ENCODE results near the gene NR1D2. TPM values are rescaled to one million over a fixed set of nuclear protein-coding genes. Genes with fewer than 3 reads are reported as not detected.

Gene NR1D2
- polyA plus RNA-seq, 2 of the 4 experiments (the other 2 are of a cell fraction): 7.2 to 18.6 TPM

DNA sequence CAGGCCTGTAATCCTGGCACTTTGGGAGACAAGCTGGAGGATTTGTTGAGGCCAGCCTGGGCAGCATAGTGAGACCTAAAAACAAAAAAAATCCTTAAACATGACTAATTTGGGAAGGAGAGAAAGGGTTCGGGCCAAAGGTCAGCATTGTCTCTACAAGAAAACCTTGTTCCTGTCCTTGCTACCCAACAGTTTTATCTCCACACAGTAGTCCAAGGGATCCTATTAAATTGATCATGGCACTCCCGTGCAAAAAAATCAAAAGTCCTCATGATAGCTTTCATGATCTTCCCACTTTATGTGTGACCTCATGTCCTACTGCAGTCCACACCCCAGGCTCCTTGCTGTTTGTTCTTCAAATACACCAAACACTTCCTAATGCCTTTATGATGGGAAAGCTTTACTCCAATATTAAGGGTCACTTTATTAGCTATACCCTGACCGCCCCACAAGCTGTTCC, 24.0 kb upstream of the NR1D2 start:
- Histone ChIP-seq H3K4me3 (no peak overlapping the region), H3K4me2 (peak overlapping the region; percentile 98; the same call in 1 of the 3 replicates), H3K9me3 (no peaks in the 10 kb centered on the region), H3K4me1 (peaks cover 24% of the 10 kb centered on the region), H3K27ac (no peak overlapping the region)
- ChIA-PET POLR2A (interaction anchor here (0.5 to 0.6 kb wide), 2 partner anchors 15 to 1593 kb away, joined by 4 to 5 read pairs; no protein-coding TSS in a partner anchor), CTCF (no interaction called here)
- TF ChIP-seq EP300 (IDR thresholded peaks at IDR 0.05) (no peak), POLR2AphosphoS2 (conservative IDR thresholded peaks at IDR 0.05; ENCODE audit: low read length) (peak; percentile 37), TFCP2L1 (CRISPR knock-in tag; IDR thresholded peaks at IDR 0.05) (peak; percentile 89), CHD2 (IDR thresholded peaks at IDR 0.05; ENCODE audit: low read length, partially characterized antibody) (no peak), EHF (CRISPR knock-in tag; IDR thresholded peaks at IDR 0.05) (no peak), FOXS1 (CRISPR knock-in tag; IDR thresholded peaks at IDR 0.05) (no peak), TP53 (CRISPR knock-in tag; IDR thresholded peaks at IDR 0.05) (peak; percentile 76; the same call in 1 of the 2 replicates), RARB (CRISPR knock-in tag; IDR thresholded peaks at IDR 0.05) (no peak), JUN (IDR thresholded peaks at IDR 0.05) (no peak; a peak in 2 of 5 replicates), ZC3H11A (IDR thresholded peaks at IDR 0.05) (no peak), HOXA7 (CRISPR knock-in tag; IDR thresholded peaks at IDR 0.05) (peak; percentile 87), FOSB (CRISPR knock-in tag; IDR thresholded peaks at IDR 0.05) (peak; percentile 87)
- TF ChIP-seq, protein P1, sequence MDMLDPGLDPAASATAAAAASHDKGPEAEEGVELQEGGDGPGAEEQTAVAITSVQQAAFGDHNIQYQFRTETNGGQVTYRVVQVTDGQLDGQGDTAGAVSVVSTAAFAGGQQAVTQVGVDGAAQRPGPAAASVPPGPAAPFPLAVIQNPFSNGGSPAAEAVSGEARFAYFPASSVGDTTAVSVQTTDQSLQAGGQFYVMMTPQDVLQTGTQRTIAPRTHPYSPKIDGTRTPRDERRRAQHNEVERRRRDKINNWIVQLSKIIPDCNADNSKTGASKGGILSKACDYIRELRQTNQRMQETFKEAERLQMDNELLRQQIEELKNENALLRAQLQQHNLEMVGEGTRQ (IDR thresholded peaks at IDR 0.05): no peak
- TF ChIP-seq, protein P2, sequence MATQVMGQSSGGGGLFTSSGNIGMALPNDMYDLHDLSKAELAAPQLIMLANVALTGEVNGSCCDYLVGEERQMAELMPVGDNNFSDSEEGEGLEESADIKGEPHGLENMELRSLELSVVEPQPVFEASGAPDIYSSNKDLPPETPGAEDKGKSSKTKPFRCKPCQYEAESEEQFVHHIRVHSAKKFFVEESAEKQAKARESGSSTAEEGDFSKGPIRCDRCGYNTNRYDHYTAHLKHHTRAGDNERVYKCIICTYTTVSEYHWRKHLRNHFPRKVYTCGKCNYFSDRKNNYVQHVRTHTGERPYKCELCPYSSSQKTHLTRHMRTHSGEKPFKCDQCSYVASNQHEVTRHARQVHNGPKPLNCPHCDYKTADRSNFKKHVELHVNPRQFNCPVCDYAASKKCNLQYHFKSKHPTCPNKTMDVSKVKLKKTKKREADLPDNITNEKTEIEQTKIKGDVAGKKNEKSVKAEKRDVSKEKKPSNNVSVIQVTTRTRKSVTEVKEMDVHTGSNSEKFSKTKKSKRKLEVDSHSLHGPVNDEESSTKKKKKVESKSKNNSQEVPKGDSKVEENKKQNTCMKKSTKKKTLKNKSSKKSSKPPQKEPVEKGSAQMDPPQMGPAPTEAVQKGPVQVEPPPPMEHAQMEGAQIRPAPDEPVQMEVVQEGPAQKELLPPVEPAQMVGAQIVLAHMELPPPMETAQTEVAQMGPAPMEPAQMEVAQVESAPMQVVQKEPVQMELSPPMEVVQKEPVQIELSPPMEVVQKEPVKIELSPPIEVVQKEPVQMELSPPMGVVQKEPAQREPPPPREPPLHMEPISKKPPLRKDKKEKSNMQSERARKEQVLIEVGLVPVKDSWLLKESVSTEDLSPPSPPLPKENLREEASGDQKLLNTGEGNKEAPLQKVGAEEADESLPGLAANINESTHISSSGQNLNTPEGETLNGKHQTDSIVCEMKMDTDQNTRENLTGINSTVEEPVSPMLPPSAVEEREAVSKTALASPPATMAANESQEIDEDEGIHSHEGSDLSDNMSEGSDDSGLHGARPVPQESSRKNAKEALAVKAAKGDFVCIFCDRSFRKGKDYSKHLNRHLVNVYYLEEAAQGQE (IDR thresholded peaks at IDR 0.05): no peak
- TF ChIP-seq, protein P3, sequence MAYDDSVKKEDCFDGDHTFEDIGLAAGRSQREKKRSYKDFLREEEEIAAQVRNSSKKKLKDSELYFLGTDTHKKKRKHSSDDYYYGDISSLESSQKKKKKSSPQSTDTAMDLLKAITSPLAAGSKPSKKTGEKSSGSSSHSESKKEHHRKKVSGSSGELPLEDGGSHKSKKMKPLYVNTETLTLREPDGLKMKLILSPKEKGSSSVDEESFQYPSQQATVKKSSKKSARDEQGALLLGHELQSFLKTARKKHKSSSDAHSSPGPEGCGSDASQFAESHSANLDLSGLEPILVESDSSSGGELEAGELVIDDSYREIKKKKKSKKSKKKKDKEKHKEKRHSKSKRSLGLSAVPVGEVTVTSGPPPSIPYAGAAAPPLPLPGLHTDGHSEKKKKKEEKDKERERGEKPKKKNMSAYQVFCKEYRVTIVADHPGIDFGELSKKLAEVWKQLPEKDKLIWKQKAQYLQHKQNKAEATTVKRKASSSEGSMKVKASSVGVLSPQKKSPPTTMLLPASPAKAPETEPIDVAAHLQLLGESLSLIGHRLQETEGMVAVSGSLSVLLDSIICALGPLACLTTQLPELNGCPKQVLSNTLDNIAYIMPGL (CRISPR knock-in tag; IDR thresholded peaks at IDR 0.05; ENCODE audit: borderline replicate concordance): 0 out of 2 replicates have a peak, but pooled peaks have one; percentile 17
- TF ChIP-seq, protein P4, sequence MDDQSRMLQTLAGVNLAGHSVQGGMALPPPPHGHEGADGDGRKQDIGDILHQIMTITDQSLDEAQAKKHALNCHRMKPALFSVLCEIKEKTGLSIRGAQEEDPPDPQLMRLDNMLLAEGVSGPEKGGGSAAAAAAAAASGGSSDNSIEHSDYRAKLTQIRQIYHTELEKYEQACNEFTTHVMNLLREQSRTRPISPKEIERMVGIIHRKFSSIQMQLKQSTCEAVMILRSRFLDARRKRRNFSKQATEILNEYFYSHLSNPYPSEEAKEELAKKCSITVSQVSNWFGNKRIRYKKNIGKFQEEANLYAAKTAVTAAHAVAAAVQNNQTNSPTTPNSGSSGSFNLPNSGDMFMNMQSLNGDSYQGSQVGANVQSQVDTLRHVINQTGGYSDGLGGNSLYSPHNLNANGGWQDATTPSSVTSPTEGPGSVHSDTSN (IDR thresholded peaks at IDR 0.05): 0 out of 2 replicates have a peak, but pooled peaks have one; percentile 33
- TF ChIP-seq, protein P5, sequence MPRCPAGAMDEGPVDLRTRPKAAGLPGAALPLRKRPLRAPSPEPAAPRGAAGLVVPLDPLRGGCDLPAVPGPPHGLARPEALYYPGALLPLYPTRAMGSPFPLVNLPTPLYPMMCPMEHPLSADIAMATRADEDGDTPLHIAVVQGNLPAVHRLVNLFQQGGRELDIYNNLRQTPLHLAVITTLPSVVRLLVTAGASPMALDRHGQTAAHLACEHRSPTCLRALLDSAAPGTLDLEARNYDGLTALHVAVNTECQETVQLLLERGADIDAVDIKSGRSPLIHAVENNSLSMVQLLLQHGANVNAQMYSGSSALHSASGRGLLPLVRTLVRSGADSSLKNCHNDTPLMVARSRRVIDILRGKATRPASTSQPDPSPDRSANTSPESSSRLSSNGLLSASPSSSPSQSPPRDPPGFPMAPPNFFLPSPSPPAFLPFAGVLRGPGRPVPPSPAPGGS (IDR thresholded peaks at IDR 0.05): 0 out of 3 replicates have a peak, but pooled peaks have one; percentile 19
- peak in 1 of 2 experiments; percentile 21 for DNase-seq (ENCODE audit: low read depth in 1 of 2, low spot score in 1 of 2)
- WGBS (ENCODE audit: missing lambda C conversion rate): 89% methylated on average over 3 of the region's 3 CpGs
- no peak for ATAC-seq
- no peak for FAIRE-seq

Data from A549 (cell line).